ENCODE data around the gene CTSE. TPM values are rescaled to one million over a fixed set of nuclear protein-coding genes. Genes with fewer than 3 reads are reported as not detected.

Gene CTSE
- total and polyA plus RNA-seq, 2 of the 13 experiments (the other 11 are each of a cell fraction or from before 2014, with no cell fraction given): 0.50 to 0.69 TPM

DNA sequence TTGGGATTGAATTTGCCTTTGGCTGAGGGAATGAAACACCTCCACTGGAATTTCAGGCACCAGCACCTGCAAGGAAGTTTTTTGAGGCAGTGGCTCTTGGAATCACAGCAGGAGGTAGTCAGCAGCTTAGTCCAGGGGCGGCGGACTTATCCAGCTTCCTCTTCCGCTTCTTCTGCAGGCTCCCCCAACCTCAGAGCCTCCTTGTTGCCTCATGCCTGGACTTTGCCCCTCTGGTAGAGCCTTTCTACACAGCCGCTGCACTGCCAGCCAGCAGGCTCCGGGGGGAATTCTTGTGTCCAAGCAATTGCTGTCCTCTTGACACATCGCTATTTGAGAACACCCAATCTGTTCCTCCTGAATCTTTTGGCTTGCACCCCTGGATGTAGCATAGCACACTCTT lies 24.9 kb upstream of the CTSE start (continued):
- TF ChIP-seq ZNF512 (CRISPR knock-in tag; IDR thresholded peaks at IDR 0.05) (no peak), TCF7 (IDR thresholded peaks at IDR 0.05; ENCODE audit: low read depth) (peak; percentile 25; the same call in 1 of the 2 replicates), ATF2 (CRISPR knock-in tag; IDR thresholded peaks at IDR 0.05) (0 out of 2 replicates have a peak, but pooled peaks have one; percentile 43), FOXA1 (IDR thresholded peaks at IDR 0.05) (no peak), FOXA1 (CRISPR knock-in tag; IDR thresholded peaks at IDR 0.05) (peak; percentile 34; the same call in 1 of the 2 replicates), TOE1 (CRISPR knock-in tag; IDR thresholded peaks at IDR 0.05) (no peak; the same call in 1 of the 2 replicates), TEAD3 (CRISPR knock-in tag; optimal IDR thresholded peaks at IDR 0.05; ENCODE audit: borderline replicate concordance) (peak; percentile 51), ZNF674 (CRISPR knock-in tag; IDR thresholded peaks at IDR 0.05; ENCODE audit: low read depth) (no peak), ZBTB7B (CRISPR knock-in tag; IDR thresholded peaks at IDR 0.05) (peak; percentile 48; the same call in 1 of the 2 replicates), TBX2 (CRISPR knock-in tag; IDR thresholded peaks at IDR 0.05; ENCODE audit: borderline replicate concordance) (peak; percentile 73; the same call in 1 of the 2 replicates), NCOA2 (CRISPR knock-in tag; IDR thresholded peaks at IDR 0.05) (peak; percentile 46; the same call in 1 of the 2 replicates), REXO4 (CRISPR knock-in tag; IDR thresholded peaks at IDR 0.05; ENCODE audit: borderline replicate concordance) (no peak), CBX1 (IDR thresholded peaks at IDR 0.05; ENCODE audit: low read depth) (no peak), FOXO4 (CRISPR knock-in tag; conservative IDR thresholded peaks at IDR 0.05) (no peak), ATAD3A (CRISPR knock-in tag; IDR thresholded peaks at IDR 0.05) (no peak), E2F5 (CRISPR knock-in tag; conservative IDR thresholded peaks at IDR 0.05) (no peak), FOXJ3 (CRISPR knock-in tag; IDR thresholded peaks at IDR 0.05; ENCODE audit: borderline replicate concordance) (peak; percentile 42; the same call in 1 of the 2 replicates), ZNF121 (CRISPR knock-in tag; IDR thresholded peaks at IDR 0.05) (no peak), SMAD9 (CRISPR knock-in tag; IDR thresholded peaks at IDR 0.05) (no peak), AHR (CRISPR knock-in tag; IDR thresholded peaks at IDR 0.05) (no peak), SALL1 (CRISPR knock-in tag; IDR thresholded peaks at IDR 0.05) (peak; percentile 86), FOXC1 (CRISPR knock-in tag; IDR thresholded peaks at IDR 0.05; ENCODE audit: borderline replicate concordance) (peak; percentile 41), PRDM10 (CRISPR knock-in tag; IDR thresholded peaks at IDR 0.05; ENCODE audit: low read depth) (no peak), POLR2G (IDR thresholded peaks at IDR 0.05; ENCODE audit: low read depth, low read length) (peak; percentile 61)

Data from HepG2 (cell line).